GM18517 (cell line): ENCODE data around the gene CFAP119.

ENCODE experiments used
- ATAC-seq: cut with Tn5 transposase; IDR thresholded peaks from one replicate; pipeline ENCODE4 v1.9.1; 2021; ENCODE audit warnings: mild to moderate bottlenecking, moderate library complexity; ENCODE audit not compliant: unreplicated experiment

CFAP119 gene

GRCh38 chr16:30762991-30763725 is 1.3 kb upstream of the CFAP119 start:
- no peak for ATAC-seq

GRCh38 chr16:30761427-30761927 is 385 bp downstream of the CFAP119 start:
- peak; percentile 30 for ATAC-seq

GRCh38 chr16:30760577-30761426 is 1.1 kb downstream of the CFAP119 start:
- ATAC-seq: no peak

GRCh38 chr16:30760001-30760559 is 1.8 kb downstream of the CFAP119 start:
- no peak for ATAC-seq

GRCh38 chr16:30758988-30759491 is 2.8 kb downstream of the CFAP119 start:
- ATAC-seq: no peak

GRCh38 chr16:30757316-30757715 is 4.5 kb downstream of the CFAP119 start:
- ATAC-seq: no peak

- ATAC-seq: no peak
Observed at GRCh38 chr16:30756781-30757100, 5.1 kb downstream of the CFAP119 start.

- no peak for ATAC-seq
Observed at GRCh38 chr16:30755955-30756780, 5.7 kb downstream of the CFAP119 start.

GRCh38 chr16:30753596-30753995 is 8.3 kb downstream of the CFAP119 start:
- ATAC-seq: no peak

- ATAC-seq: no peak
Observed at GRCh38 chr16:30750876-30751465, 10.9 kb downstream of the CFAP119 start.

- ATAC-seq: no peak
Observed at GRCh38 chr16:30750201-30750600, 11.7 kb downstream of the CFAP119 start.

GRCh38 chr16:30748634-30749445 is 13.0 kb downstream of the CFAP119 start:
- no peak for ATAC-seq

- peak; percentile 94 for ATAC-seq
Observed at GRCh38 chr16:30747799-30748633, 13.8 kb downstream of the CFAP119 start, which contains the start of gene PHKG2. Gene PHKG2, plus strand, starts transcription at chr16:30748425. Its CDS starts 396 bp downstream, at chr16:30748821.

GRCh38 chr16:30747331-30747730 is 14.5 kb downstream of the CFAP119 start:
- ATAC-seq: no peak

- no peak for ATAC-seq
Observed at GRCh38 chr16:30746638-30747175, 15.2 kb downstream of the CFAP119 start.

GRCh38 chr16:30745082-30745481 is 16.8 kb downstream of the CFAP119 start:
- no peak for ATAC-seq

- ATAC-seq: no peak
Observed at GRCh38 chr16:30744183-30744582, 17.7 kb downstream of the CFAP119 start.

- ATAC-seq: no peak
Observed at GRCh38 chr16:30743716-30744115, 18.1 kb downstream of the CFAP119 start.
